ENCODE data around the gene C7orf25. TPM values are rescaled to one million over a fixed set of nuclear protein-coding genes. Genes with fewer than 3 reads are reported as not detected.
A peak's percentile ranks its signal among the peaks of the same experiment; 100 is the strongest.

C7orf25 gene
- total and polyA plus RNA-seq, 2 of the 13 experiments (the other 11 are each of a cell fraction or from before 2014, with no cell fraction given): 0.37 to 1.3 TPM

- no peak for TF ChIP-seq MYNN (CRISPR knock-in tag; IDR thresholded peaks at IDR 0.05; ENCODE audit: low read depth)
- TF ChIP-seq NR2F2 (IDR thresholded peaks at IDR 0.05; ENCODE audit: borderline replicate concordance, low read depth): no peak
- TF ChIP-seq SRSF9 (IDR thresholded peaks at IDR 0.05; ENCODE audit: borderline replicate concordance, insufficient read depth, low read depth, low read length, poor library complexity, severe bottlenecking): no peak
- TF ChIP-seq TRIM24 (CRISPR knock-in tag; IDR thresholded peaks at IDR 0.05): no peak
- peak; percentile 56 for TF ChIP-seq ZBTB21 (CRISPR knock-in tag; IDR thresholded peaks at IDR 0.05)
- TF ChIP-seq GPN1 (CRISPR knock-in tag; IDR thresholded peaks at IDR 0.05; ENCODE audit: borderline replicate concordance): no peak
- TF ChIP-seq PPARG (CRISPR knock-in tag; conservative IDR thresholded peaks at IDR 0.05): peak; percentile 40; the same call in 1 of the 2 replicates
- peak; percentile 71 for TF ChIP-seq GATAD1 (CRISPR knock-in tag; IDR thresholded peaks at IDR 0.05)
- peak; percentile 72 for TF ChIP-seq ARID5B (CRISPR knock-in tag; IDR thresholded peaks at IDR 0.05)
- peak; percentile 50; the same call in 1 of the 2 replicates for TF ChIP-seq HNRNPUL1 (IDR thresholded peaks at IDR 0.05; ENCODE audit: low read depth, low read length)
- no peak for TF ChIP-seq GLI4 (CRISPR knock-in tag; IDR thresholded peaks at IDR 0.05; ENCODE audit: borderline replicate concordance)
- peak; percentile 65; the same call in 1 of the 2 replicates for TF ChIP-seq ZMYM3 (CRISPR knock-in tag; IDR thresholded peaks at IDR 0.05)
- no peak for TF ChIP-seq RCOR2 (CRISPR knock-in tag; IDR thresholded peaks at IDR 0.05)
- TF ChIP-seq MATR3 (CRISPR knock-in tag; IDR thresholded peaks at IDR 0.05): no peak
- no peak for TF ChIP-seq FOXA1 (IDR thresholded peaks at IDR 0.05)
- TF ChIP-seq FOXA1 (CRISPR knock-in tag; IDR thresholded peaks at IDR 0.05): peak; percentile 32; the same call in 1 of the 2 replicates
- peak; percentile 52 for TF ChIP-seq CTCF (CRISPR knock-in tag; IDR thresholded peaks at IDR 0.05)
- TF ChIP-seq PBX3 (CRISPR knock-in tag; IDR thresholded peaks at IDR 0.05; ENCODE audit: borderline replicate concordance): 0 out of 2 replicates have a peak, but pooled peaks have one; percentile 44
- TF ChIP-seq HBP1 (CRISPR knock-in tag; IDR thresholded peaks at IDR 0.05; ENCODE audit: low read depth): peak; percentile 76; the same call in 1 of the 2 replicates
- peak; percentile 98 for TF ChIP-seq ZFP41 (CRISPR knock-in tag; IDR thresholded peaks at IDR 0.05; ENCODE audit: borderline replicate concordance)
- no peak for TF ChIP-seq ZNF530 (CRISPR knock-in tag; IDR thresholded peaks at IDR 0.05; ENCODE audit: low read depth)
Observed at GRCh38 chr7:42911454-42912447, at the start of gene C7orf25 (continued).
